ENCODE data around the gene ZBTB45.
A peak's percentile ranks its signal among the peaks of the same experiment; 100 is the strongest.
"Not testable (repeated sequence)": the region's sequence is repeated elsewhere in the genome, so short reads cannot be mapped to it uniquely, and the experiment has no call there.

The ZBTB45 gene

DNA sequence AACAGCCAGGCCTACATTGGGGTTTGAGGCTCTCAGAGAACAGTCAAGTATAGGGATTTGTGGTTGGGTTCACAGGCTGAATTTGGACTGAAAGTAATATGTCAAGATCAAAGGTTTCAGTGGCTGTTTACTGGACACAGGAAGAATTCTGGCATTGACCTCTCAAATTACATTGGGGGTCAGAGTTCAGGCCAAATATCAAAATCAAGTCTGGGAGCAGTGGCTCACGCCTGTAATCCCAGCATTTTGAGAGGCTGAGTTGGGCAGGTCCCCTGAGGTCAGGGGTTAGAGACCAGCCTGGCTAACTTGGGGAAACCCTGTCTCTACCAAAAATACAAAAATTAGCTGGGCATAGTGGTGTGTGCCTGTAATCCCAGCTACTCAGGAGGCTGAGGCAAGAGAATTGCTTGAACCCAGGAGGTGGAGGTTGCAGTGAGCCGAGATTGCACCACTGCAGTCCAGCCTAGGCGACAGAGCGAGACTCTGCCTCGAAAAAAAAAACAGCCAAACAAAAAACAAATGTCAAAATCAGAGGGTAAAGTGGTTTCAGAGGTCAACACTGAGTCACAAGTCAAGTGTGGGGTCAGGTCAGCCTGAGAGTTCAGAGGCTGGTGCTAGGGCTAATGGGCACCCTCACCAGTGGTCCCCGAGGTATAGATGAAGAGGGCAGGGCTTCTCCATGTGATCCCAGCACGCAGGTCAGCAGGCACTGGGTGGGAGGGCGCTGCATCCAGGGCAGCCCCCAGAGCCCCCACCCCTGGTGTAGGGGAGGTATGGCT is 9.3 kb downstream of the ZBTB45 start:
- DNase-seq: no peak

DNA sequence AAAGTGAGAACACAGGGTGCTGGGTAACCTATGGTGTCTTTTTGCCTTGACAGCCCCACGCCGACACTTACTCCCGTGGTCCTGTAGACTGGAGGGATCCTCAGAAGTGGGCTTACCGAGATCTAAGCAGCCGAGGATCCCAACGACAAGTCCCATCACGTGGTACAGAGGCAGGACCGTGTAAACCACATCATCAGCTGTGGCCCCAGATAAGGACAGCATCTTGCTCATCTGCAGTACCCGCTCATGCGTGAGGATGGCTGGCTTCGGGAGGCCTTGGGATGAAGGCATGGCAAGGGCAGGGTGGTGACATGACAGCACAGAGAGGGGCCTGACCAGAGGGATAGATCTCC is 9.9 kb downstream of the ZBTB45 start:
- DNase-seq: no peak

DNA sequence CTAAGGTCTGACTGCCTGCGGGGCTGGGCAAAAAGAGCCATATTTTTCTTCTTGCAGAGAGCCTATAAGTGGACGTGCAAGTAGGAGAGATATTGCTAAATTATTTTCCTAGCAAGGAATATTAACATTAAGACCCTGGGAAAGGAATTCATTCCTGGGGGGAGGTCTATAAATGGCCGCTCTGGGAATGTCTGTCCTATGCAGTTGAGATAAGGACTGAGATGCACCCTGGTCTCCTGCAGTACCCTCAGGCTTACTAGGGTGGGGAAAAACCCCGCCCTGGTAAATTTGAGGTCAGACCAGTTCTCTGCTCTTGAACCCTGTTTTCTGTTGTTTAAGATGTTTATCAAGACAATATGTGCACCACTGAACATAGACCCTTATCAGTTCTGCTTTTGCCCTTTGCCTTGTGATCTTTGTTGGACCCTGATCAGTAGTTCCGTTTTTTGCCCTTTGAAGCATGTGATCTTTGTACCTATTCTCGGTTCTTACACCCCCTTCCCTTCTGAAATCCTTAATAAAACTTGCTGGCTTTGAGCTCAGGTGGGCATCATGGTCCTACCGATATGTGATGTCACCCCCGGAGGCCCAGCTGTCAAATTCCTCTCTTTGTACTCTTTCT is 11.9 kb downstream of the ZBTB45 start:
- DNase-seq: not testable (repeated sequence)

DNA sequence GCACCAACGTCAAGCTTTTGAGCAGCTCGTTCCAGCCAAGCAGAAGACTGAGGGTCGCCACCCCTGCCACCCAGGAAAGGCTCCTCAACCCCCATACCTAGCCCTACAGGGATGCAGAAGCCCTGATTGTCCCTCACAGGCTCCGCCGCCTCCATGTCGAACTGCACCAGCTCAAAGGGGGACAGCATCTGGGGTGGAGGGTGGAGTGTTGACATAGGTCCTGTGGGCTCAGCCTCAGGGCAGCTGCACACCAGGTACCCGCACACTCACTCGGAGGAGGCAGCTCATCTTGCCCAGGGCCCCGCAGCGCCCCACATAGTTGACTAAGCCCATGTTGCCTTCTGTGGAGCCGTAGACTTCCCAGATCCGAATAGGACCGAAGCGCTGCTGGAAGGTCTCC is 19.4 kb downstream of the ZBTB45 start:
- DNase-seq: no peak

DNA sequence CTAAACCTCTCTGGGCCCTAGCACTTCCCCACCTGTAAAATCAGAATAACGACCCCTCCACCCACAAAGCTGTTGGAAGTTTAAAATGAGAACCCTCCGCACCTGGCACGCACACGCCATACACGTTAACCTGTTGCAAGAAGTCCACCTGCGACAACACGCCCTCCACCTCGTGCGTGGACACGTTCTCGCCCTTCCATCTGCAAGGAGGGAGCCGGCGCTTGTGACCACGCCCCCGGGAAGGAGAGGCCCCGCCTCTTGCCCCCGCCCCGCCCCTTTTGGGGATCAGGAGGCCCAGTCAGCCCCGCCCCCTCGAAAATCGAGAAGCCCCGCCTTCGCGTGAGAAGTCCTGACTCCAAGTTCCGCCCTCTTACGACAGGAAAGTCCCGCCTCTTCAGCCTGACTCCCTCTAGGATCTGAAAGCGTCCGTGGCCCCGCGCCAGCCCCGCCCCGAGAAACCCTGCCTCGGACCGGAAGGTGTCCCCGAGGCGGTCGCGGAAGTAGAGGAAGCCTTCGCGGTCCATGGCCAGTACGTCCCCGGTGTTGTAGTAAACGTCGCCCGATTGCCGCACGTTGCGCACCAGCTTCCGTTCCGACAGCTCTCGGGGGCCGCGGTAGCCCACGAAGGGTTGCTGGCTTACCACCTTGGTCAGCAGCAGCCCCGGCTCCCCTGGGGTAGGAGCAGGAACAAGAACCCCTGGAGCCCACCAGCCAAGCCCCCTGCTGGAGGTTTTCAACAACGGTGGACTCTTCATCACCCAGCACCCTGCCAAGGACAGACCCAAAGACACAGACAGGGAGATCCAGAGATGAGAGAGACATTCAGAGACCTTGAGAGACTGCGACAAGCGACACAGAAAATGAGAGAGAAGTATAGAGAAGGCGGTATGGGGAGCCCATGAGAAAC is 20.3 kb downstream of the ZBTB45 start:
- DNase-seq: peak; percentile 100

DNA sequence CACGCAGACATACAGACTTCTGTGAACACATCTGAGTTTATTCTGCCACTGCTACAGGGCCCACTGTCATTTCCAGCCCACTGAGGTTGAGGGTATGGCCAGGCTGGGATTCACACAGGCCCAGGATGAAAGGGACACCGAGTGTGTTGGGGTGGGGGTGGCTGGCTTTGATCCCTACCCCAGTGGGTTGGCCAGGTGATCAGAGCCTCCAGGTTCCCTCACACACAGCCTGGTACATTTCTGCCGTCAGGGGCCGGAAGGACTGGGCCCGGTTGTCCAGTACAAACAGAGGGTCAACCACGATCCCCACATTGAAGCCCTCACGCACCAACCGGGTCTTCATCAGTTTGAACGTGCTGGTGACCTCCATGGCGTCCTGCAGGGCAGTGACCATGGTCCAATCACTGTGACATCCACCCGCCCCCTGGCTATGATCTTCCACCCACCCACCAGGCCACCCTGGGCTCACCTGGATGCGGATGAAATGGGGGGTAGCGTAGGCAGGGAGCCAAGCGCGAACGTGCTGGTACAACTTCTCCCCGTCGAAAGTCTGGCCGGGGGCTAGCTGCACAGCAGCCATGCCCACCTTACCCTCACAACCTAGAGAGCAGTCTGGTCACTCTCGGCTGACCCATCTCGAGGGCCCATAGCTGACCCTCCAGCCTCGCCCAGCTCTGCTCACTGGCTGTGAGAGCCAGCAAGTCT is 21.1 kb downstream of the ZBTB45 start:
- no peak for DNase-seq

DNA sequence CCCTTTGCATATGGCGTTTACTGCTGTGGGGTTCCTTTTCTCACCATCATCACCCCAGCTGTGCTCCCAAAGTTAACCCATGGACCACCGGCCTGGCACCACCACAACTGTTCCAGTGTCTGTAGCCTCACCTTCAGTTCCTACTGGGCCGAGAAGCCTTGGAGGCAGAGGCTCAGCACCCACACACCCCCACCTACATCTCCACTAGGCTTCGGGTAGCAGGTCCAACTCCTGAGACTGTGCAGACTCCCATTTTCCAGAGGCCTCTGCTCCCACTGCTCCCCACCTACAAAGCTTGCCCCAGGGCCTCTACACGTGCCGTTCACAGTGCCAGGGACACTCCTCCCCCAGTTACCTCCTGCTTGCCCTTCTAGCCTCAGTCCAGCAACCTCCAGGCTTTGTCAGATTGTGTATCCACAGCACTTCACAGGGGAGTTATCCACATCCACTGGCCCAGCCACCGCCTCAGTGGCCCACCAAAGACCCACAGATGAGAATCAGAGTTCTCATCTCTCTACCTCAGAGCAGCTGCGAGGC is 21.9 kb downstream of the ZBTB45 start:
- DNase-seq: no peak

DNA sequence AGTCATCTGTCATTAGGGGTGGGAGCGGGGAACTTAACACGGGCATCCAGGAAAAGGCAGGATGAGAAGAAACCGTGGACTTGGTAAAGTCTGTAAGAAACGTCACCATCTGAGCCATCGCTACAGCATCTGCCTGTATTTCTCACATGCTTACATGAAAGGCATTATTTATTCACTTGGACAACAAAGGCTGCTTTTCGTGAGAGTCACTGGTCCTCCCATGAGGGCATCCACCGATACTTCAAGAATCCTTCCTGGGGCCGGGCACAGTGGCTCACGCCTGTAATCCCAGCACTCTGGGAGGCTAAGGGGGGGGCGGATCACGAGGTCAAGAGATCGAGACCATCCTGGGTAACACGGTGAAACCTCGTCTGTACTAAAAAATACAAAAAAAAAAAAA is 27.3 kb downstream of the ZBTB45 start:
- DNase-seq: no peak

DNA sequence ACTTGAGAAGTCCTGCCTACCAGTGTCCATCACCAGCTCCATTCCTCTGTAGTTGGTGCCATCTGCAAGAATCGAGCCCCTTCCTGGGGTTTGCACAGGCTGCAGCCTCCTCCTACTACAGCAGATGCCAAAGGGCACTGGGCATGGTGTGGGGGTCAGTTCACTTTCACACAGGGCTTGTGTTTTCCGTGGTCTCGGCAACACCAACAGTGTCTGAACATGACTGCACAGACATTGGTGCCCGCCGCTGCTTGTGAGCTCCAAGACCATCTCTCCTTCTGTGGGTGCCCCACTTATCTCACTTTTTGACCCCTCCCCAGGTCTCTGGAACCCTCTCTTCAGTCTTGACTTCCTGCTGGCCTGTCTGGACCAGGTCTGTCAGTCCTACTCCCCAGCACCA is 28.2 kb downstream of the ZBTB45 start:
- DNase-seq: no peak

DNA sequence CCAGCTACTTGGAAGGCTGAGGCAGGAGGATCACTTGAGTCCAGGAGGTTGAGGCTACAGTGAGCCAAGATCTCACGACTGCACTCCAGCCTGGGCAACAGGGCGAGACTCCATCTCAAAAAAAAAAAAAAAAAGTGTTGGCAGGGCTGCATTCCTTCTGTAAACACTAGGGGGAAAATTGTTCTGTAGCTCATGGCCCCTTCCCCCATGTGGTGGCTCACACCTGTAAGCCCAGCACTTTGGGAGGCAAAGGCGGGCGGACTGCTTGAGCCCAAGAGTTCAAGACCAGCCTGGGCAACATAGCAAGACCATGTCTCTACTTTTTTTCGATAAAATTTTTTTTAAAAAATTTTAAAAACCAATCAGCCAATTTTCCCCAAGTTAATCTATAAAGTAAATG is 35.3 kb downstream of the ZBTB45 start:
- not testable (repeated sequence) for DNase-seq

DNA sequence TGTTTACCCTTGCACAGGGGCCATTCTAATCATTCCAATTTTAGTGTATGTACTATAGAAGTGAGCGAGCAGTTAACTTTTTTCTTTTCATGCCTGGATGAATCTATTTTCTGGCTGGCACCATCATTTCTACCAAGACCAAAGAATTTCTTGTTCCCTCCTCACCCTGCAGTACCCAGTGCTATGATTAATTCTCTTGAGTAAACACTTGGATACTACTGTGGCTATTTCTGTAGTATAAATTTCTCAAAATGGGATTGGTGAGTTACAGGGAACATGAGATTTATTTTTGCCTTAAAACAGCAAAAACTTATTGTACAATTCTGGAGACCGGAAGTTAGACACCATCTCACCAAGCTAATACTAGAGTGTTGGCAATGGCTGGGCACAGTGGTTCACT is 35.8 kb downstream of the ZBTB45 start:
- DNase-seq: no peak

DNA sequence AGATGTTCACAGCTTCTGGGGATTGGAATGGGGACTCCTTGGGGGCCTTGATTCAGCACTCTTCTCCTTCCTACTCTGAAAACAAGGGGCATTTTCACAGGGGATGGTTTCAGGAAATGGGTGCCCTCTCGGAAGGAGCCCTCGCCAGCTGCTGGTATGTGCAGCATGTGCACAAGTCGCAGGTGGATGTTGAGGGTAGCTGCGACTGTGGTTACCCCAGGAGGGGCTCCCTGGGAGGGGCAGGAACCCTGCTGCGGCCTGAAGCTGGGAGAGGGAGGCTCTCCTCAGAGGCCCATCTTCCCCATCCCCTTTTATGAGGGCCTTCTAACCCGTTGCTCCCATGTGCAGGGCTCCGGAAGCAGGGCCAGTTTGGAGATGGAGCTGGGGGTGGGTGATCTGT is 37.2 kb downstream of the ZBTB45 start:
- no peak for DNase-seq

DNA sequence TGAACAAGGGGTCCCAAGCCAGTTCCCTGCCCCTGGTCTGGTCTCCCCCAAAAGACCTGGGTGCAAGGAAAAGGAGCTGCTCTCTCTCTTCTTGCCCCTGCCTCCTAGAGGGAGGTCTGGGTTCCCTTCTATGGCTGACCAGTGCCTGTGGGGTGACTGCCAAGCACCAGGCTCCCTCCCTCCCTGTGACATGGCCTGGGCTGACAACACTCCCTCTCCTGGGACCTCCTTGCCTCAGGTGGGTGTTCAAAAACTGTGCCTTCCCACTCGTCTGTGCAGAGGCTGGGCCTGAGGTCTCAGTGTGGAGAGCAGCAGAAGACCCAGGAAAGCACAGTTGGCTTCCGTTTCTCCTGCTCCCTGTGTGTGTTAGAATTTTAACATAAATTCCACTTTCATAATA is 38.8 kb downstream of the ZBTB45 start:
- DNase-seq: no peak

DNA sequence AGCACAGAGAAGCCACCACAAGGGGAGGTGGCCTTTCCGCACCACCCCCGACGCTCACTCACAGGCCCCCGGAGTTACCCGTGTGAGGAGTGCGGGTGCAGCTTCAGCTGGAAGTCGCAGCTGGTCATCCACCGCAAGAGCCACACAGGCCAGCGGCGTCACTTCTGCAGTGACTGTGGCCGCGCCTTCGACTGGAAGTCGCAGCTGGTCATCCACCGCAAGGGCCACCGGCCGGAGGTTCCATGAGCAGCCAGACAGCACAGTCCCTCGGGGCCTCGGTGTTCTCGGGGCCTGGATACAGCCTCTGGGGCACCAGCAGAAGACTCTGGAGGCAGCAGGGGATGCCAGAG is 39.2 kb downstream of the ZBTB45 start:
- no peak for DNase-seq

DNA sequence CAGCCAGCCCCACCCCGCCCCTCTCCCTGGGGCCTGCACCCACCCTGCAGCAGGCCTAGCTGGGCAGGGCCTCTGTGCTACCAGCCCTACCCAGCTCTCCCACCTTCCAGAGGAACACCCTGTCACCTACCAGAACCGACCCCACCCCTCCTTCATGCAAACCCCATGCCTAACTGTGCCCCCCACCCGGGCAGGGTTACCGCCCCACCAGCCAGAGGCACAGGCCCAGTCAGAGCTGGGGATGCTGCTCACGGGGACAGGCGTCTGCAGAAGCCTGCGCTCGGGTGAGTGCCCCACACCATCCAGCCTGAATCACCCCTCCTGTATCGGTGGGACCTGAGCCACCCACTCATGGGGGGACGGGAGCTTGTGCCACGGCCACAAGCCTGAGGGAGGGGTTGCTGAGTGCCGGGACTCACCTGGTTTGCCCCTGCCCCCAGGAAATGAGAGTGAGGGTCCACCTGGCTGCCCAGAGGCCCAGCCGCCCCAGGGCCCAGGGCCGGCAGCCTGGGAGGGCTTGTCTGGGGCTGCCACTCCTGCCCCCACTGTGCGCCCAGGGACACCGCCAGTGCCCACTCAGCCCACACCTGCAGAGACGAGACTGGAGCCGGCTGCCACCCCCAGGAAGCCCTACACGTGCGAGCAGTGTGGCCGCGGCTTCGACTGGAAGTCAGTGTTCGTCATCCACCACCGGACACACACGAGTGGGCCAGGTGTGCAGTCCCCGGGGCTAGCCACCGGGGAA is 39.7 kb downstream of the ZBTB45 start:
- DNase-seq: no peak

DNA sequence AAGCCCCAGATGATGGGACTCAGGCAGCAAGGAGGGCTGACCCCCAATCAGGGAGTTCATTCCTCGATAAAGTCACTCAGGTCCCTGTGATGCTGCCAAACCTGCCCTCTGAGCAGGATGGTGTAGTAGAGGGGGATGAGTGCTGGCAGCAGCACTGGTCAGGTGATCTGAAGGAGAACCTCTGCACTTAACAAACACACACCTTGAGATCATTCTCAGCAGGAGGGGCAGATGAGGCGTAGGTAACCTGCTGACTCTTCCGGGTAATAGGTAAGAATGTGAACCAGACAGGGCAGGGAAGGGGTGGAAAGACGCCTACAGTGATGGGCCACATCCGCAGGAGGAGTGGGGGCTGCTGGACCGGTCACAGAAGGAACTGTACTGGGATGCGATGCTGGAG is 40.3 kb downstream of the ZBTB45 start:
- DNase-seq: no peak

DNA sequence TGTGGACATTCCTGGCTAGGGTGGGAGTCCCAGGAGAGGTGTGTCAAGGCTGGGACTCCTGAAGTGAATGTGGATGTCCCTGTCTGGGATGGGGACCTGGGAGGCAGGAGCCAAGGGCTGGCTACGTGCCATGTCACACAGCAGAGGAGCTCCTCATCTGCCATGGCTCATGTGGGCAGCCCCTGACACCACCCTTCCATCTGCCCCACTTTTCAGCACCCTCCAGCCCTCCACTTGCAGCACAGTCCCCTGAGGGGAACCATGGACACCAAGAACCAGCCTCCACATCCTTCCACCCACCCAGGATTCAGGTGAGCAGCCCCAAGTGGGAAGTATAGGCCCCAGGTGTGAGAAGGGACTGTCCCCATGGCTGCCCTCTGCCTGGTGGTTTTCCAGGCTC is 41.7 kb downstream of the ZBTB45 start:
- no peak for DNase-seq

DNA sequence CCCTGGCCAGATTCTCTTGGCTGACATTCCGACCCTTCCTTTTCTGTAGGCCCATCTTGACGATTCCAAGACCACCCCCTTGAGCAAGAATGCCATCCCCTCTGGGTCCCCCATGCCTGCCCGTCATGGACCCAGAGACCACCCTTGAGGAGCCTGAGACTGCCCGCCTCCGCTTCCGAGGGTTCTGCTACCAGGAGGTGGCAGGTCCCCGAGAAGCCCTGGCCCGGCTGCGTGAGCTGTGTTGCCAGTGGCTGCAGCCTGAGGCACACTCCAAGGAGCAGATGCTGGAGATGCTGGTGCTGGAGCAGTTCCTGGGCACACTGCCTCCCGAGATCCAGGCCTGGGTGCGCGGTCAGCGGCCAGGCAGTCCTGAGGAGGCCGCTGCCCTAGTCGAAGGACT is 42.5 kb downstream of the ZBTB45 start:
- no peak for DNase-seq

DNA sequence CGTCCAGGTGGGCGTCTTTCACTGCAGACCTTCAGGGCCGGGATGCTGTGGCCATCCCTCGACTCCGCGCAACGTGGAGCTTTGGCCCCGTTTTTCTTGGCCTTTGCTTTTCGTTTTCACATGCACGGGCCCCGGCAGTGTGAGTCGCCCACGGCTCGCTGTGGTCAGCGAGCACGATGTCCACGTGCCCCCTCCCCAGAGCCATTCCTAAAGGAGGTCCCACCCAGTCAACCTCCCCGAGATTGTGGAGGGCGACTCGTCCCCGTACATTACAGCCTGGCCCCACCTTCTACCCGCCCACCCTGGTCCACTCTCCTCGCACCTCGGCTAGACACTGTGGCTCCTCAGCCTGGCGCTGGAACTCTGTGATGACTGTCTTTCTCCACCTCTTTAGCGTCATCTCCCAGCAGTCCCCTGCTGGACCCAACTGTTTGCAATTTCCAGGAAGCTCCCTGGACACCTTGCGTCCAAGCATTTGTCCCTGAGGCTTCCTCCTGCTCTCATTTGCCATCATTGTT is 43.1 kb downstream of the ZBTB45 start:
- no peak for DNase-seq

DNA sequence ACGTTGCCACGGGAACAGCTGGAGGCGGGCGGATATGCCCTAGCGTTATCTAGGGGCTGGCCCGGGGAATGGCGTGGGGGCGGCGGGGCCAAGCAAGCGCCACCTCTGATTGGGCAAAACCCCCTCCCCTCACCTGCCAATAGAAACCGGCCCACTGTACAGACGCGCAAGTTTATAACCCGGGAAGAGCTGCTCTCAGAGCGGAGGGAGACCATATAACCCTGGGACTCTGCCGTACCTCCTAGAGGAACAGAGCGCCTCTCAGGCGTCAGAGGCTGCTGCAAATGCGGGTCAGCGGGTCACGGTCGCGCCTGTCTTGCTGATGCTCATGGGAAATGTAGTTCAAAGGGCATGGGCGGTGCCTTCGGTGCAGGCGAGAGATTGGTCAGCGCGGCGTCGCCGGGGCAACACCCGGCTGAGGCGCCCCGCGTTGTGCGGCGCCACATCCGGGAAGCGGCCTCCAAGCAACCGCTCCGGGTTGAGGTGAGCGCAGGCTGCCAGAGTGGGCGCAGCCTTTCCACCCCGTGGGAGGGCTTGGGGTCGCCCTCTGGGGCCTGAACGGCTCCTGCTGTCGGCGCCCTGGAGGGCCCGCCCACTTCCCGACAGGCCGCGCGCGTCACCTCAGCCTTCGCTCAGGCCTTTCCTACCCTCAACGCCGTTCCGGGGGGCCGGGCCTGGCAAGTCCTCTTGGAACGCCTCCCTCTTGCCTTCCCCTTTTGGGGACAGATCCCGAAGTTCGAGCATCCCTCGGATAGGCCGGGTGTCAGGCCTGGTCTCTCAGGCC is 43.7 kb downstream of the ZBTB45 start, which contains the start of gene ZNF446:
Gene ZNF446 (plus strand): TSS at position 639 of the 784 bp plus-strand sequence. CDS start 867 bp downstream, outside the sequence.
- DNase-seq: peak; percentile 96 to 97 (median 96)
